ENCODE measurements around the gene DNAJC27. TPM values are rescaled to one million over a fixed set of nuclear protein-coding genes. Genes with fewer than 3 reads are reported as not detected.

The DNAJC27 gene
- total and polyA plus RNA-seq, 9 of the 15 experiments (the other 6 are each of a cell fraction or from before 2014, with no cell fraction given): 0.53 to 5.9 (median 3.0) TPM

- no TSS peak for BruUV-seq (replicated peaks)
- Histone ChIP-seq H4K20me1 (replicated peaks; ENCODE audit: control insufficient read depth, insufficient read depth, low read length) (peaks cover 14% of the 10 kb centered on the region), H3K27me3 (ENCODE audit: control insufficient read depth in 2 of 2, insufficient read depth in 2 of 2, low read length in 2 of 2) (no peaks in the 10 kb centered on the region), H2AFZ (ENCODE audit: low read depth, low read length) (peak overlapping the region; percentile 66), H3K79me2 (ENCODE audit: control insufficient read depth, insufficient read depth, low read length) (peaks cover 33% of the 10 kb centered on the region), H3K9me1 (ENCODE audit: control insufficient read depth, insufficient read depth, low read length) (peaks cover 12% of the 10 kb centered on the region), H3K4me1 (replicated peaks in 1 of 2; ENCODE audit: control insufficient read depth in 2 of 2, insufficient read depth in 2 of 2, low read length in 2 of 2) (peaks cover 29 to 46% of the 10 kb centered on the region in 2 experiments; a peak in 4 of 5 replicates), H3K36me3 (ENCODE audit: control insufficient read depth, insufficient read depth, low read length) (peaks cover 44% of the 10 kb centered on the region; the same call in 2 of the 3 replicates), H3K9me3 (replicated peaks; ENCODE audit: control insufficient read depth, insufficient read depth, low read depth, low read length) (no peaks in the 10 kb centered on the region), H3K4me2 (ENCODE audit: insufficient read depth, low read length) (peak overlapping the region; percentile 77; the same call in 1 of the 2 replicates), H3K27ac (ENCODE audit: extremely low read depth, low read depth, low read length) (no peak overlapping the region), H3K4me3 (peak overlapping the region; percentile 68), H3K9ac (ENCODE audit: insufficient read depth in 1 of 2, low read depth in 2 of 2, low read length in 2 of 2) (peak overlapping the region; percentile 59 to 92; a peak in 2 of 4 replicates)
- FAIRE-seq (no peak), ATAC-seq (no peak), DNase-seq (ENCODE audit: extremely low read depth in 1 of 4, low spot score in 3 of 4) (no peak)
- in situ Hi-C loops (cut with MboI): no loop called here
- TF ChIP-seq, protein P1, sequence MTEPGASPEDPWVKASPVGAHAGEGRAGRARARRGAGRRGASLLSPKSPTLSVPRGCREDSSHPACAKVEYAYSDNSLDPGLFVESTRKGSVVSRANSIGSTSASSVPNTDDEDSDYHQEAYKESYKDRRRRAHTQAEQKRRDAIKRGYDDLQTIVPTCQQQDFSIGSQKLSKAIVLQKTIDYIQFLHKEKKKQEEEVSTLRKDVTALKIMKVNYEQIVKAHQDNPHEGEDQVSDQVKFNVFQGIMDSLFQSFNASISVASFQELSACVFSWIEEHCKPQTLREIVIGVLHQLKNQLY (CRISPR knock-in tag; conservative IDR thresholded peaks at IDR 0.05): no peak
- TF ChIP-seq MXD1 (CRISPR knock-in tag; IDR thresholded peaks at IDR 0.05; ENCODE audit: borderline replicate concordance, poor library complexity, severe bottlenecking) (no peak), E2F4 (CRISPR knock-in tag; IDR thresholded peaks at IDR 0.05; ENCODE audit: low read depth) (0 out of 2 replicates have a peak, but pooled peaks have one; percentile 4), RBFOX2 (IDR thresholded peaks at IDR 0.05; ENCODE audit: low read depth, low read length) (peak; percentile 35; the same call in 1 of the 2 replicates), ZBTB43 (CRISPR knock-in tag; IDR thresholded peaks at IDR 0.05) (no peak), PHTF2 (CRISPR knock-in tag; IDR thresholded peaks at IDR 0.05) (no peak)
- intact Hi-C loops (cut with micrococcal nuclease): no loop called here
- 76% methylated on average over 38 of the region's 42 CpGs for WGBS (ENCODE audit: insufficient coverage, low coverage, missing lambda C conversion rate)
- ChIA-PET POLR2A (interaction anchor here (0.6 to 1.7 kb wide), 3 partner anchors 14 to 204 kb away, joined by 3 to 6 read pairs (median 3); no protein-coding TSS in a partner anchor), CTCF (ENCODE audit: low intra/inter-chr PET ratio) (no interaction called here)
Observed at GRCh38 chr2:24918326-24919036, 53.3 kb downstream of the DNAJC27 start.

All from K562 (cell line).